H9 (cell line): ENCODE data around the gene DNAJC17. TPM values are rescaled to one million over a fixed set of nuclear protein-coding genes. Genes with fewer than 3 reads are reported as not detected.

ENCODE experiments used
- DNase-seq: peaks from one replicate; pipeline ENCODE4 v3.0.0-alpha.2; 2017
- H2AFZ ChIP-seq: one replicate; pipeline ENCODE4 v1.6.1; 2013; ENCODE audit warnings: mild to moderate bottlenecking, low read length, control low read depth, moderate library complexity
- H2AK5ac ChIP-seq: 2 replicates; pipeline ENCODE4 v1.6.1; 2013; ENCODE audit warnings: low read length, control low read depth, mixed read lengths; ENCODE audit not compliant: insufficient read length
- H2BK120ac ChIP-seq: one replicate; pipeline ENCODE4 v1.6.1; 2013; ENCODE audit warnings: low read depth, mild to moderate bottlenecking, low read length, control low read depth, inconsistent platforms; ENCODE audit not compliant: poor library complexity, severe bottlenecking
- H2BK12ac ChIP-seq: 2 replicates; pipeline ENCODE4 v1.6.1; 2013; ENCODE audit warnings: low read length, control low read depth, mixed read lengths, low read depth; ENCODE audit not compliant: insufficient read length
- H2BK15ac ChIP-seq: 2 replicates; pipeline ENCODE4 v1.6.1; 2013; ENCODE audit warnings: low read depth, low read length, control low read depth
- H2BK20ac ChIP-seq: one replicate; pipeline ENCODE4 v1.6.1; 2013; ENCODE audit warnings: low read depth, mild to moderate bottlenecking, low read length, control low read depth, inconsistent platforms; ENCODE audit not compliant: poor library complexity, severe bottlenecking
- H2BK5ac ChIP-seq: 2 replicates; pipeline ENCODE4 v1.6.1; 2013; ENCODE audit warnings: low read length, control low read depth, mixed read lengths; ENCODE audit not compliant: insufficient read length
- H3K14ac ChIP-seq: 2 replicates; pipeline ENCODE4 v1.6.1; 2013; ENCODE audit warnings: low read length, control low read depth; ENCODE audit not compliant: insufficient read depth
- H3K18ac ChIP-seq: 2 replicates; pipeline ENCODE4 v1.6.1; 2013; ENCODE audit warnings: low read depth, mild to moderate bottlenecking, mixed read lengths, low read length, control low read depth; ENCODE audit not compliant: insufficient read length
- H3K23ac ChIP-seq: 2 replicates; pipeline ENCODE4 v1.6.1; 2013; ENCODE audit warnings: low read length, control low read depth, mixed read lengths, low read depth; ENCODE audit not compliant: insufficient read length
- H3K23me2 ChIP-seq: 2 replicates; pipeline ENCODE4 v1.6.1; 2013; ENCODE audit warnings: low read depth, mild to moderate bottlenecking, mixed read lengths, low read length, control low read depth; ENCODE audit not compliant: insufficient read length, poor library complexity, severe bottlenecking
- H3K27ac ChIP-seq: 2 replicates; pipeline ENCODE4 v1.5.1; 2013; ENCODE audit warnings: low read length, control low read depth, mixed read lengths, low read depth; ENCODE audit not compliant: insufficient read length
- H3K27me3 ChIP-seq: 2 replicates; pipeline ENCODE4 v1.6.1; 2013; ENCODE audit warnings: low read length, control low read depth, inconsistent platforms; ENCODE audit not compliant: insufficient read depth
- H3K4ac ChIP-seq: 2 replicates; pipeline ENCODE4 v1.6.1; 2013; ENCODE audit warnings: low read depth, mild to moderate bottlenecking, control low read depth, inconsistent platforms, low read length, moderate library complexity
- H3K4me1 ChIP-seq: 2 replicates; pipeline ENCODE4 v1.6.1; 2013; ENCODE audit warnings: low read length, control low read depth, inconsistent platforms; ENCODE audit not compliant: insufficient read depth
- H3K4me2 ChIP-seq: 2 replicates; pipeline ENCODE4 v1.6.1; 2013; ENCODE audit warnings: low read length, control low read depth, mixed read lengths; ENCODE audit not compliant: insufficient read length, insufficient read depth
- H3K56ac ChIP-seq: 2 replicates; pipeline ENCODE4 v1.6.1; 2013; ENCODE audit warnings: low read depth, mild to moderate bottlenecking, mixed read lengths, low read length, control low read depth; ENCODE audit not compliant: insufficient read length
- H3K79me1 ChIP-seq: 2 replicates; pipeline ENCODE4 v1.6.1; 2013; ENCODE audit warnings: low read depth, mild to moderate bottlenecking, moderate library complexity, low read length, control low read depth, inconsistent platforms; ENCODE audit not compliant: insufficient read depth, poor library complexity, severe bottlenecking
- H3K79me2 ChIP-seq: 2 replicates; pipeline ENCODE4 v1.6.1; 2013; ENCODE audit warnings: low read length, control low read depth, inconsistent platforms; ENCODE audit not compliant: insufficient read depth
- H3K9ac ChIP-seq: 2 replicates; pipeline ENCODE4 v1.6.1; 2013; ENCODE audit warnings: low read length, control low read depth, mixed read lengths; ENCODE audit not compliant: insufficient read length; ENCODE audit errors: extremely low read depth
- H3K9me3 ChIP-seq: one replicate; pipeline ENCODE4 v1.6.1; 2013; ENCODE audit warnings: low read depth, low read length, inconsistent platforms; ENCODE audit not compliant: control insufficient read depth
- H3T11ph ChIP-seq: one replicate; pipeline ENCODE4 v1.6.1; 2013; ENCODE audit warnings: mild to moderate bottlenecking, low read length, control low read depth, inconsistent platforms
- H4K20me1 ChIP-seq: one replicate; pipeline ENCODE4 v1.6.1; 2013; ENCODE audit not compliant: control insufficient read depth, insufficient read length, insufficient read depth
- H4K5ac ChIP-seq: 2 replicates; pipeline ENCODE4 v1.6.1; 2013; ENCODE audit warnings: low read depth, mild to moderate bottlenecking, mixed read lengths, low read length, control low read depth; ENCODE audit not compliant: insufficient read length
- H4K8ac ChIP-seq: replicated peaks from 2 replicates; pipeline ENCODE4 v1.6.1; 2013; ENCODE audit warnings: low read length, control low read depth, mixed read lengths, low read depth; ENCODE audit not compliant: insufficient read length
- H4K91ac ChIP-seq: 2 replicates; pipeline ENCODE4 v1.6.1; 2013; ENCODE audit warnings: low read depth, mild to moderate bottlenecking, moderate library complexity, mixed read lengths, low read length, control low read depth; ENCODE audit not compliant: insufficient read length
- H3K27ac Mint-ChIP-seq, 3 experiments: 2 replicates in 2 of 3; 3 replicates in 1 of 3; pipeline ENCODE4 v1.8.0; 2020 to 2021; ENCODE audit warnings: mixed read lengths in 3 of 3, mild to moderate bottlenecking in 1 of 3, moderate library complexity in 1 of 3
- H3K27me3 Mint-ChIP-seq: 2 replicates; pipeline ENCODE4 v1.8.0; 2021; ENCODE audit warnings: low read depth, mild to moderate bottlenecking, moderate library complexity, mixed read lengths
- H3K36me3 Mint-ChIP-seq, 3 experiments: 2 replicates in 2 of 3; 3 replicates in 1 of 3; pipeline ENCODE4 v1.8.0; 2020 to 2021; ENCODE audit warnings: low read depth in 3 of 3, mixed read lengths in 3 of 3; ENCODE audit not compliant: insufficient read depth in 1 of 3
- H3K4me1 Mint-ChIP-seq, 2 experiments: 2 replicates each; pipeline ENCODE4 v1.8.0; 2020; ENCODE audit warnings: mixed read lengths in 2 of 2
- H3K4me3 Mint-ChIP-seq, 2 experiments: 2 replicates in 1 of 2; 3 replicates in 1 of 2; pipeline ENCODE4 v1.8.0; 2020 to 2021; ENCODE audit warnings: mild to moderate bottlenecking in 2 of 2, mixed read lengths in 2 of 2, moderate library complexity in 1 of 2
- H3K9me3 Mint-ChIP-seq, 2 experiments: 2 replicates in 1 of 2; 3 replicates in 1 of 2; pipeline ENCODE4 v1.8.0; 2020; ENCODE audit warnings: mild to moderate bottlenecking in 2 of 2, mixed read lengths in 2 of 2, moderate library complexity in 1 of 2
- CTCF ChIP-seq: fragments of 200-600 bp; sonication (generic); conservative IDR thresholded peaks from 3 replicates; pipeline ENCODE4 v1.8.0; 2021; ENCODE audit warnings: antibody characterized with exemption, mild to moderate bottlenecking
- WGBS: extraction: QIAGEN DNeasy Blood & Tissue Kit; methylation state at CpG from one replicate; pipeline ENCODE4 v1.1.7; 2013; ENCODE audit warnings: missing lambda C conversion rate, low lambda C conversion rate, mixed read lengths; ENCODE audit not compliant: insufficient read length; ENCODE audit errors: extremely low coverage; 5-methylcytosine and 5-hydroxymethylcytosine counted together
- total RNA-seq: library from RNA; stranded (reverse); gene quantifications from 2 replicates; pipeline ENCODE4 v1.2.1, GENCODE V29; 2021

Gene DNAJC17
- total RNA-seq, 1 experiment from 2014 or later: 38.3 TPM

- Mint-ChIP-seq H3K27me3 (no peaks in the 10 kb centered on the region; the same call in 1 of the 2 replicates), H3K4me3 (no peak overlapping the region), H3K9me3 (no peaks in the 10 kb centered on the region), H3K4me1 (no peaks in the 10 kb centered on the region), H3K27ac (no peak overlapping the region), H3K36me3 (peaks cover 11 to 53% (median 30%) of the 10 kb centered on the region in 3 experiments; a peak in 6 of 7 replicates)
- no peak overlapping the region for H3K23ac ChIP-seq
- H3K9me3 ChIP-seq: no peaks in the 10 kb centered on the region
- no peak overlapping the region for H2AK5ac ChIP-seq
- H2BK120ac ChIP-seq: no peak overlapping the region
- no CpG with 5 or more reads among the region's 6 CpGs for WGBS
- H3K79me2 ChIP-seq: no peaks in the 10 kb centered on the region
- no peak overlapping the region for H2BK20ac ChIP-seq
- H4K20me1 ChIP-seq: no peaks in the 10 kb centered on the region
- no peaks in the 10 kb centered on the region for H3K27me3 ChIP-seq
- H3T11ph ChIP-seq: no peak overlapping the region
- no peak overlapping the region for H3K18ac ChIP-seq
- H3K56ac ChIP-seq: no peak overlapping the region
- H2BK5ac ChIP-seq: no peak overlapping the region
- H3K14ac ChIP-seq: no peak overlapping the region
- H2BK12ac ChIP-seq: no peak overlapping the region
- no peak overlapping the region for H3K4me2 ChIP-seq
- H3K4ac ChIP-seq: no peak overlapping the region
- no peak overlapping the region for H2BK15ac ChIP-seq
- H2AFZ ChIP-seq: no peak overlapping the region
- H3K9ac ChIP-seq: no peak overlapping the region
- H4K91ac ChIP-seq: no peak overlapping the region
- DNase-seq: no peak
- TF ChIP-seq CTCF: no peak
- H3K4me1 ChIP-seq: no peaks in the 10 kb centered on the region
- H3K23me2 ChIP-seq: no peaks in the 10 kb centered on the region
- H3K27ac ChIP-seq: no peak overlapping the region
- no peak overlapping the region for H4K5ac ChIP-seq
- no peaks in the 10 kb centered on the region for H3K79me1 ChIP-seq
- no peak overlapping the region for H4K8ac ChIP-seq
Observed at GRCh38 chr15:40773902-40774301, 33.4 kb downstream of the DNAJC17 start.
